MCF 10A (cell line): ENCODE measurements around the gene PTK6. TPM values are rescaled to one million over a fixed set of nuclear protein-coding genes. Genes with fewer than 3 reads are reported as not detected.

ENCODE experiments used
- BruUV-seq: library from RNA; stranded (reverse); fragments of 400-500 nt; replicated peaks from 2 replicates; lab custom pipeline; 2021; lab: Mats Ljungman, UMichigan
- CTCF ChIA-PET: fragments of 300-600 bp; sonication (Branson Sonifier 250); formaldehyde crosslinking; extraction: SDS; loops from one replicate; lab custom pipeline; 2021; ENCODE audit warnings: antibody characterized with exemption, inconsistent platforms; lab: Yijun Ruan, JAX
- POLR2A ChIA-PET: fragments of 300-600, 350-650 bp; sonication (Branson Sonifier 250); formaldehyde crosslinking; extraction: SDS; loops from one replicate; lab custom pipeline; 2020; ENCODE audit warnings: antibody characterized with exemption, inconsistent platforms; lab: Yijun Ruan, JAX
- DNase-seq: peaks from one replicate; pipeline ENCODE4 v3.0.0-alpha.2; 2018; ENCODE audit not compliant: unreplicated experiment
- H3K27ac Mint-ChIP-seq: one replicate; pipeline ENCODE4 v1.8.0; 2022; ENCODE audit warnings: mild to moderate bottlenecking, low read depth, mixed read lengths; ENCODE audit not compliant: unreplicated experiment
- H3K27me3 Mint-ChIP-seq: one replicate; pipeline ENCODE4 v1.8.0; 2022; ENCODE audit warnings: mixed read lengths; ENCODE audit not compliant: insufficient read depth, unreplicated experiment
- H3K36me3 Mint-ChIP-seq: one replicate; pipeline ENCODE4 v1.8.0; 2022; ENCODE audit warnings: mild to moderate bottlenecking, moderate library complexity, mixed read lengths; ENCODE audit not compliant: insufficient read depth, unreplicated experiment
- H3K4me1 Mint-ChIP-seq: one replicate; pipeline ENCODE4 v1.8.0; 2022; ENCODE audit warnings: mixed read lengths; ENCODE audit not compliant: insufficient read depth, unreplicated experiment
- H3K4me3 Mint-ChIP-seq: one replicate; pipeline ENCODE4 v1.8.0; 2022; ENCODE audit warnings: mild to moderate bottlenecking, moderate library complexity, mixed read lengths; ENCODE audit not compliant: unreplicated experiment
- H3K9me3 Mint-ChIP-seq: one replicate; pipeline ENCODE4 v1.8.0; 2022; ENCODE audit warnings: mixed read lengths; ENCODE audit not compliant: unreplicated experiment
- CTCF ChIP-seq: fragments of 200-600 bp; IDR thresholded peaks from one replicate; pipeline ENCODE4 v1.8.0; 2022; ENCODE audit warnings: antibody characterized with exemption, mild to moderate bottlenecking; ENCODE audit not compliant: unreplicated experiment
- intact Hi-C: fragments of 100-400 bp; cut with micrococcal nuclease; formaldehyde crosslinking; loops from 2 replicates; pipeline ENCODE4 v1.14.1; 2022
- total RNA-seq: library from RNA; stranded (reverse); gene quantifications from 2 replicates; pipeline ENCODE4 v1.2.3, GENCODE V29; 2022

Gene PTK6
- total RNA-seq, 1 experiment from 2014 or later = 4.4 TPM

GRCh38 chr20:63513207-63513606, 24.0 kb downstream of the PTK6 start:
- peaks cover 51% of the 10 kb centered on the region for H3K27me3 Mint-ChIP-seq

DNA sequence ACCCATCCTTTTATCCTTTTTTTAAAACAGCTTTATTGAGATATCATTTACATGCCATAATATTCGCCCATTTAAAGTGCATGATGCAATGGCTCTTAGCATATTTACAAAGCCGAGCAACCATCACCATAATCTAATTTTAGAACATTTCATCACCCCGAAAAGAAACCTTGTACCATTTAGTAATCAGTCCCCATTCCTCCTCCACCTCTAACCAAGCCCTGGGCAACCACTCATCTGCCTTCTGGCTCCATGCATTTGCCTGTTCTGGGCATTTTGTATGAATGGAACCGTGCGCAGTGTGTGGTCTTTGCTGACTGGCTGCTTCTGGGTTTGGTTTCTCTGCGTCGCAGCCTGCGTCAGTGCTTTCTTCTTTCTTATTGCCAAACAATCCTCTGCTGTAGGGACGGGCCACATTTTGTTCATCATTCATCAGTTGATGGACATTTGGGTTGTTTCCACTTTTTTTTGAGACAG, 28.1 kb downstream of the PTK6 start:
- no peak for DNase-seq
- CTCF ChIA-PET = interaction anchor here (0.7 to 0.9 kb wide), 2 partner anchors 13 to 353 kb away, joined by 3 to 5 read pairs; no protein-coding TSS in a partner anchor
- H3K27ac Mint-ChIP-seq = no peak overlapping the region
- BruUV-seq = no TSS peak
- no peaks in the 10 kb centered on the region for H3K36me3 Mint-ChIP-seq
- H3K4me1 Mint-ChIP-seq = peaks cover 8% of the 10 kb centered on the region
- intact Hi-C loops = no loop called here
- POLR2A ChIA-PET = interaction anchor here (1.1 kb wide), 1 partner anchor 12 kb away, joined by 9 read pairs; the partner anchor contains the start of gene PPDPF
- H3K27me3 Mint-ChIP-seq = peaks cover 51% of the 10 kb centered on the region
- H3K9me3 Mint-ChIP-seq = no peaks in the 10 kb centered on the region
- no peak overlapping the region for H3K4me3 Mint-ChIP-seq
- TF ChIP-seq CTCF = no peak

More at GRCh38 chr20:63513207-63513606, 24.0 kb downstream of the PTK6 start:
- Mint-ChIP-seq H3K4me3 (no peak overlapping the region), H3K9me3 (no peaks in the 10 kb centered on the region), H3K4me1 (peaks cover 8% of the 10 kb centered on the region), H3K36me3 (no peaks in the 10 kb centered on the region), H3K27ac (no peak overlapping the region)
- ChIA-PET POLR2A (no interaction called here), CTCF (no interaction called here)
- BruUV-seq = no TSS peak
- intact Hi-C loops = no loop called here
- TF ChIP-seq CTCF = no peak
- no peak for DNase-seq

DNA sequence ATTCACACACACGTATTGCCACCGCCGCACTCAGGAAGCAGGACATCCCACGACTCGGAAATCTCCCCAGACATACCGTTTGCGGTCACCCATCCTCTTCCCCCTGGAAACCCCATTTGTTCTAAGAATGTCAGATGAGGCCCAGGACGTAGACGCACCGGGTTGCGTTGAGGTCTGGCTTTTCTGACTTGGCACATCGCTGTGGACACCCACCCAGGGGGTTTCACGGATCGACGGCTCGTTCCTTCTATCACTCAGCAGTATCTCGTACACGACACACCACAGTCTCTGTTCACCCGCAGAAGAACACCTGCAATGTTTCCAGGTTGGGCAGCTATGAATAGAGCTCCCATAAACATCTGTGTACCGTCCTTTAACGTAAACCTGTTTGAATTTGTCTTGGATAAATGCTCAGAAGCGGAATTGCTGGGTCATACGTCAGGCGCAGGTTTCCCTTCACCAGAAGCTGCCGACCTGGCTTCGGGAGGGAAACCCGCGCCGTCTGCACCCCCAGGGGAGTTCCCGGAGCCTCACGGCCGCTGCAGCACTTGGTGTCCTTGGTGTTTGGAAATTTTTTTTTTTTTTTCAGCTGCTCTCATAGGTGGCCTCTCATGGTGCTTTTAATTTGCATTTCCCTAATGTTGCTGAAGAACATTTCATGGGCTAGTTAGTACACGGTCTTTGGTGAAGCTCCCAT, 29.0 kb downstream of the PTK6 start:
- no peak for TF ChIP-seq CTCF
- intact Hi-C loops = no loop called here
- BruUV-seq = no TSS peak
- H3K4me3 Mint-ChIP-seq = no peak overlapping the region
- H3K36me3 Mint-ChIP-seq = no peaks in the 10 kb centered on the region
- CTCF ChIA-PET = interaction anchor here (0.7 to 1.4 kb wide), 2 partner anchors 12 to 410 kb away, joined by 6 to 12 read pairs; no protein-coding TSS in a partner anchor
- DNase-seq = no peak
- H3K4me1 Mint-ChIP-seq = peaks cover 8% of the 10 kb centered on the region
- peaks cover 42% of the 10 kb centered on the region for H3K27me3 Mint-ChIP-seq
- no peaks in the 10 kb centered on the region for H3K9me3 Mint-ChIP-seq
- POLR2A ChIA-PET = interaction anchor here (0.6 to 1.1 kb wide), 2 partner anchors 12 to 27 kb away, joined by 3 to 9 read pairs; partner anchors contain the start of gene PPDPF
- H3K27ac Mint-ChIP-seq = no peak overlapping the region

- Mint-ChIP-seq H3K36me3 (no peaks in the 10 kb centered on the region), H3K4me1 (peaks cover 8% of the 10 kb centered on the region), H3K9me3 (no peaks in the 10 kb centered on the region), H3K27me3 (peaks cover 32% of the 10 kb centered on the region), H3K27ac (no peak overlapping the region), H3K4me3 (no peak overlapping the region)
- CTCF ChIA-PET = interaction anchor here (1.4 kb wide), 1 partner anchor 11 kb away, joined by 12 read pairs; no protein-coding TSS in a partner anchor
- intact Hi-C loops = no loop called here
- POLR2A ChIA-PET = no interaction called here
- BruUV-seq = no TSS peak
- DNase-seq = no peak
- no peak for TF ChIP-seq CTCF
These were observed 30.0 kb downstream of the PTK6 start for GRCh38 chr20:63507083-63507743.
